ENCODE measurements around the gene GOPC. TPM values are rescaled to one million over a fixed set of nuclear protein-coding genes. Genes with fewer than 3 reads are reported as not detected.

The GOPC gene
- total and polyA plus RNA-seq, 2 of the 13 experiments (the other 11 are each of a cell fraction or from before 2014, with no cell fraction given) = 20.9 to 41.5 TPM

GRCh38 chr6:117545161-117545595 is 57.1 kb downstream of the GOPC start:
- H3K4me3 ChIP-seq (replicated peaks in 1 of 3; ENCODE audit: insufficient read depth in 1 of 3, low read depth in 2 of 3, low read length in 3 of 3) = no peak overlapping the region
- ATAC-seq (peak; percentile 84), FAIRE-seq (peak; percentile 43), DNase-seq (ENCODE audit: low spot score) (peak; percentile 85)
- intact Hi-C loops (cut with micrococcal nuclease; ENCODE audit: unreplicated experiment) = loop anchor here (2.0 kb wide), 1 partner anchor 30 kb away; no protein-coding TSS in a partner anchor
- no peaks in the 10 kb centered on the region for H3K9me3 ChIP-seq (ENCODE audit: low read length)
- in situ Hi-C loops (cut with HindIII; ENCODE audit: extremely low pct_ligation_motif_present, low pct_unique_long_range_greater_than_20kb) = loop anchor here (5.0 kb wide), 1 partner anchor 63 kb away; the partner anchor contains the start of gene DCBLD1
- ChIA-PET POLR2A (interaction anchor here (0.9 to 1.0 kb wide), 3 partner anchors 61 to 67 kb away, joined by 3 to 6 read pairs (median 4); no protein-coding TSS in a partner anchor), CTCF (ENCODE audit: low intra/inter-chr PET ratio, low total read pairs) (no interaction called here)
- H3K9ac ChIP-seq (ENCODE audit: insufficient read depth, low read depth, low read length) = no peak overlapping the region
- H3K79me2 ChIP-seq (ENCODE audit: insufficient read depth, low read length) = no peaks in the 10 kb centered on the region
- BruUV-seq (replicated peaks) = no TSS peak
- no peak overlapping the region for H3K4me2 ChIP-seq (ENCODE audit: low read depth, low read length)
- 62% methylated on average over 4 of the region's 4 CpGs for WGBS (ENCODE audit: low lambda C conversion rate)
- no peaks in the 10 kb centered on the region for H3K27me3 ChIP-seq (ENCODE audit: control insufficient read depth in 1 of 2, insufficient read depth in 2 of 2, low read length in 2 of 2)
- H3K36me3 ChIP-seq (replicated peaks in 1 of 2; ENCODE audit: control insufficient read depth in 1 of 2, insufficient read depth in 2 of 2, low read length in 2 of 2) = peaks cover 25 to 67% of the 10 kb centered on the region in 2 experiments
- H3K27ac ChIP-seq (ENCODE audit: extremely low read length, insufficient read depth, low read length) = peak overlapping the region; percentile 14
- no peaks in the 10 kb centered on the region for H4K20me1 ChIP-seq (ENCODE audit: insufficient read depth, low read length)
- H3K4me1 ChIP-seq (ENCODE audit: insufficient read depth, low read length) = peaks cover 31% of the 10 kb centered on the region
- no peak overlapping the region for H2AFZ ChIP-seq (ENCODE audit: low read length)
- TF ChIP-seq RARA (CRISPR knock-in tag; IDR thresholded peaks at IDR 0.05) (peak; percentile 81), CREB1 (IDR thresholded peaks at IDR 0.05) (peak; percentile 50), CREB1 (CRISPR knock-in tag; IDR thresholded peaks at IDR 0.05) (peak; percentile 58), ZNF879 (CRISPR knock-in tag; IDR thresholded peaks at IDR 0.05) (no peak), MLLT10 (CRISPR knock-in tag; IDR thresholded peaks at IDR 0.05) (no peak), RARG (CRISPR knock-in tag; IDR thresholded peaks at IDR 0.05; ENCODE audit: low read depth) (no peak), ZSCAN31 (CRISPR knock-in tag; IDR thresholded peaks at IDR 0.05; ENCODE audit: low read depth) (no peak), ZNF781 (CRISPR knock-in tag; IDR thresholded peaks at IDR 0.05; ENCODE audit: borderline replicate concordance, not compliant biosample characterization) (no peak), BCLAF1 (IDR thresholded peaks at IDR 0.05) (no peak), SOX6 (IDR thresholded peaks at IDR 0.05) (no peak), SOX6 (CRISPR knock-in tag; IDR thresholded peaks at IDR 0.05) (0 out of 2 replicates have a peak, but pooled peaks have one; percentile 39), ZMYM4 (CRISPR knock-in tag; IDR thresholded peaks at IDR 0.05) (peak; percentile 43; the same call in 1 of the 2 replicates), ZNF615 (CRISPR knock-in tag; IDR thresholded peaks at IDR 0.05; ENCODE audit: borderline replicate concordance) (no peak), JUNB (CRISPR knock-in tag; IDR thresholded peaks at IDR 0.05; ENCODE audit: borderline replicate concordance) (peak; percentile 43; the same call in 1 of the 2 replicates), KDM2A (CRISPR knock-in tag; IDR thresholded peaks at IDR 0.05; ENCODE audit: borderline replicate concordance, low read depth) (no peak), ZSCAN29 (CRISPR knock-in tag; conservative IDR thresholded peaks at IDR 0.05) (no peak), PHF21A (CRISPR knock-in tag; IDR thresholded peaks at IDR 0.05) (peak; percentile 36; the same call in 1 of the 2 replicates), KDM3A (CRISPR knock-in tag; IDR thresholded peaks at IDR 0.05; ENCODE audit: low read depth) (no peak), NR2F2 (IDR thresholded peaks at IDR 0.05; ENCODE audit: borderline replicate concordance, low read depth) (0 out of 2 replicates have a peak, but pooled peaks have one; percentile 28), RXRA (CRISPR knock-in tag; IDR thresholded peaks at IDR 0.05) (peak; percentile 61; the same call in 1 of the 2 replicates), RORA (CRISPR knock-in tag; IDR thresholded peaks at IDR 0.05) (no peak), HMG20A (CRISPR knock-in tag; IDR thresholded peaks at IDR 0.05; ENCODE audit: borderline replicate concordance) (peak; percentile 68; the same call in 1 of the 2 replicates), ZSCAN9 (CRISPR knock-in tag; IDR thresholded peaks at IDR 0.05; ENCODE audit: borderline replicate concordance) (0 out of 2 replicates have a peak, but pooled peaks have one; percentile 23), YEATS2 (CRISPR knock-in tag; IDR thresholded peaks at IDR 0.05; ENCODE audit: borderline replicate concordance) (no peak; the same call in 1 of the 2 replicates), ZNF430 (CRISPR knock-in tag; IDR thresholded peaks at IDR 0.05) (no peak), HNF4G (IDR thresholded peaks at IDR 0.05; ENCODE audit: borderline replicate concordance, low read depth, low read length) (peak; percentile 5; the same call in 1 of the 2 replicates), HNF4G (CRISPR knock-in tag; IDR thresholded peaks at IDR 0.05; ENCODE audit: borderline replicate concordance, low read depth) (no peak)
